Tibial nerve (tissue), 4 donors: ENCODE results near the gene MLYCD.

Experiments used
- EP300 ChIP-seq, 2 donors: sonication (generic); formaldehyde crosslinking; IDR thresholded peaks; one replicate each; pipeline ENCODE4 v1.6.1; 2017; ENCODE audit warnings: antibody characterized with exemption in 2 of 2, mild to moderate bottlenecking in 1 of 2
- POLR2A ChIP-seq, 2 donors: fragments of 450-650 bp; IDR thresholded peaks; one replicate each; pipeline ENCODE4 v1.6.1; 2017; ENCODE audit warnings: antibody characterized with exemption in 2 of 2, mild to moderate bottlenecking in 2 of 2, moderate library complexity in 2 of 2
- TF ChIP-seq, protein P1 (sequence below), 5 experiments: fragments of 200-600 bp in 3 of 5; fragments of 450-650 bp in 2 of 5; sonication (generic) in 3 of 5; IDR thresholded peaks; one replicate each; pipeline ENCODE4 v1.5.1; 2016 to 2019; ENCODE audit warnings: antibody characterized with exemption in 5 of 5, mild to moderate bottlenecking in 3 of 5, moderate library complexity in 2 of 5

DNA sequence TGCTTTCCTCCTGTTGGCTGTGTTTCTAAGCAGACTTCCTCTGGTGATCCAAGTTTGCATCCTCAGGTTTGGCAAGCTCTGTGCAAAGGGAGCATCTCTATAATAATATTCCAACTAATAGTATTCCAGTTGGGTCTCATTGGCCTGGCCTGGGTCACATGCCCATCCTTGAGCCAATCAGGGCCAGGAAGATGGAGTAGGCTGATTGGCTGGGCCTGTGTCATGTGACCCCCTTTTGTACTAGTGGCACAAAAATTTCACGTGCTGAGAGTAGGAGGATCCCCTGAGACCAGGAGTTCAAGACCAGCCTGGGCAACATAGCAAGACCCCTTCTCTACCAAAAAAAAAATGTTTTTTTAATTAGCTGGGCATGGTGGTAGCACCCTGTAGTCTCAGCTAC is 35.2 kb upstream of the MLYCD start:
- TF ChIP-seq POLR2A (IDR thresholded peaks at IDR 0.05) (no peak), EP300 (IDR thresholded peaks at IDR 0.05) (no peak)
- TF ChIP-seq, protein P1, sequence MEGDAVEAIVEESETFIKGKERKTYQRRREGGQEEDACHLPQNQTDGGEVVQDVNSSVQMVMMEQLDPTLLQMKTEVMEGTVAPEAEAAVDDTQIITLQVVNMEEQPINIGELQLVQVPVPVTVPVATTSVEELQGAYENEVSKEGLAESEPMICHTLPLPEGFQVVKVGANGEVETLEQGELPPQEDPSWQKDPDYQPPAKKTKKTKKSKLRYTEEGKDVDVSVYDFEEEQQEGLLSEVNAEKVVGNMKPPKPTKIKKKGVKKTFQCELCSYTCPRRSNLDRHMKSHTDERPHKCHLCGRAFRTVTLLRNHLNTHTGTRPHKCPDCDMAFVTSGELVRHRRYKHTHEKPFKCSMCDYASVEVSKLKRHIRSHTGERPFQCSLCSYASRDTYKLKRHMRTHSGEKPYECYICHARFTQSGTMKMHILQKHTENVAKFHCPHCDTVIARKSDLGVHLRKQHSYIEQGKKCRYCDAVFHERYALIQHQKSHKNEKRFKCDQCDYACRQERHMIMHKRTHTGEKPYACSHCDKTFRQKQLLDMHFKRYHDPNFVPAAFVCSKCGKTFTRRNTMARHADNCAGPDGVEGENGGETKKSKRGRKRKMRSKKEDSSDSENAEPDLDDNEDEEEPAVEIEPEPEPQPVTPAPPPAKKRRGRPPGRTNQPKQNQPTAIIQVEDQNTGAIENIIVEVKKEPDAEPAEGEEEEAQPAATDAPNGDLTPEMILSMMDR (IDR thresholded peaks at IDR 0.05) = no peak
